NCI-H510A treated with DMSO at 0.1 percent for 48 hours (cell line): Measurements from ENCODE around the gene PJVK.
"Not testable (repeated sequence)": the region's sequence is repeated elsewhere in the genome, so short reads cannot be mapped to it uniquely, and the experiment has no call there.

Experiments
- DNase-seq: peaks from one replicate; lab custom pipeline; 2025; lab: John Stamatoyannopoulos, UW

The PJVK gene

DNA sequence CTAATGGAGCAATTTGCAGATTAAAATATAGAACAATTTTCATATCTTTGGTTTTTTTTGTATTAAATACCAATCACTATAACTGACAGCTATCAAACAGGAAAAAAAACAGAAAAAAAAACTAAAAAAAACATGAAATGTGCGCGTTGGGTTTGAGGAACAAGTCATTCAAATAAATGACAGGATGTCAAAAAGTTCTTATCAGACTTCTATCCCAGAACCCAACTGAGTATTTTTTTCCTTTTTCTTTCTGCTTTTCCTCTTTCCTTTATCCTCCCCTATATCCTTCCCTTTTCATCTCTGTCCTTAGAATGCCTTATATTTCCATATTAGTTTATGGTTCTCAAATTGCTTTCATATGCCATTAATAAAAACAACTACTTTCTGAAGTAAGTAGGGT is 14.5 kb upstream of the PJVK start:
- no peak for DNase-seq

DNA sequence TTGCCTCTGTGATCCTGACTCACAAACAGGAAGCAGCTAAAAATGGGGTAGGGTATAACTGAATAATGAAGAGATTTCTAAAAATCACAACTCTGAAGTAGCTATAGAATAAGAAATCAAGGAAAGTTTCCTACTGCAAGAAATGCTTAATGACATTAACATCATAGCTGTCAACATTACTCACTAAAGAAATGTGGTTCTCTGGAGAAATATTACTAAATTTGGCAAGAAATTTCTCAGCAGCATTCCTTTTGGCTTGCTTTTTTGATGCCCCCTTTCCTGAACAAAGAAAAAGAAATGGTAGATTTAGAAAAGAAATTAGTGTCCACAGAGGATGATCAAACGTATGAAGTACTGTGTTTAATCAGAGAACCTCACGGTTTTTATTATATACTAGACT is 9.8 kb upstream of the PJVK start:
- DNase-seq: no peak

DNA sequence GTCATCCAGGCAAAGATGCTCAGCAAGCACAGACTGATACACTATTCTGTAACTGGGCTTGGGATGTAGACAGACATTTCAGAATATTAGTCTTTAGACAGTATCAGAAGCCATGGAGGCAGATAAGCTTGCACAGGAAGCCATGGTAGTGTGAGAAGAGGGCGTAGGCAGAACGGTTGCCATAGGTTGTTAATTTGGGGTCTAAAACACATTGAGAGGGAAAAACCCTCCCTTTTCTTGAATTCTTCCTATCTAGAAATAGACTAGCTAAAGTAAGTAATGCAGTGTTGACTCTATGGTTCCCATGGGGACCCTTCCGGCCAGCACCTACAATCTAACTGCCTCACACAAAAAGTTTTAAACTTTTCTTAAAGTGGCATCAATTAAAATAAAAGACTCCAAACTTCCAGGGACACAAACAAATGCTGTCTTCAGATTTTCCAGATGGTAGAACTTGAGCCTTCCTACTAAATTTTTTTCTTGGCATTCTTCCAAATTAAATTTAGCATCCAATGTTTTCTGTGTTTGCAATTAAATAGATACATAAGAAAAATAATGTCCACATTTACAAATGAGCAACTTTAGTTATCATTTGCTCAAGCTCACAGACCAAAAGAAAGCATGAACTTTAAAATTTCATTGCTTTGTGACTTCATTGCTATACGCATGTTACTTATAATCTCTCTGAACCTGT is 2.1 kb upstream of the PJVK start:
- DNase-seq: no peak

DNA sequence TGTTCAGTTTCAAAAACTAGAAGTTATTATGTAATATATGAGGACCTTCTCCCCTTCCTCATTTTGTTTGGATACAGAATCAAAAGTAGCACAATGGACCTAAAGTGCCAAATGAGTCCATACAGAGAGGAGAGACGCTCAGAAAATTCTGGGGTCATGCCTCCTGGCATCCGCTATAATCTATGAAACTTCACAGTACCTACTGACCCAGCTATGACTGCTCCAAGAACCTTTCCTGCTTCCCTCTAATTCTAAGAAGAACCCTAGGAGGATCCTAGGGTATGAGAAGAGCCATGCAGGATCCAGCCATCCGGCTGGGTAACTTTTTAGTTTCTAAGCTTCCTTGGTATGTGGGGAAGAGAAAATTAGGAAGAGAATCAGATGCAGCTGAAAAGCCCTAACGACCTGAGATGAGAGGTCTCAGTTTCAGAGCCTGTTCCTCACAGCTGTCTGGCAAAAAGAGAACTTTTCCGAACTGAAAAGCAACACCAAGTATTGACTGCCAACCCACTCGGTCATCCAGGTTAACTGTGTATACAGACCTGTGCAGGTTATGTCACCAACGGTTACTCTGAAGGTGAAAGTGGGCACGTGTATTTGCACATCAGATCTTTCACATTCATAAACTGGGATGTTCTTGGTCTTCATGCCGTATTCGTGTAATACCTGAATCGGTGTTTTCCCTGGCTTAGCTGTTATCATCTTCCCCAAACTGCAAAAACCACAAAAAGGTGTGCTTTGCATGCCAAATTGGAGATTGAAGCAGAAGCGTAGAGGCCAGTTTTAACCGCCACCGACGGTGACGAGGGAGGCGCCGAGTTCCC is 1.3 kb upstream of the PJVK start:
- no peak for DNase-seq

DNA sequence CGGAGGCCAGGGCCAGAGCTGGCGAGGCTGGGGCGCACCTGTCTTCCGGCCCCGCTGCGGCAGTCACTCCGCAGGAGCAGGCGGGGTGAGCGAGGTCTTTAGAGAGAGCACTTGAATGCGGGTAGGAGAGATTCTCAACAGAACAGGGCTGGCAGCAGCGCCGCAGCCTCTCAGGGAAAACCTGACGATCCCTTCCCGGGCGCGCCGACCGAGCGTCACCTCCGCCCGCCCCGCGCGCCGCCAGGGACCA is 729 bp upstream of the PJVK start:
- DNase-seq: peak; percentile 98

DNA sequence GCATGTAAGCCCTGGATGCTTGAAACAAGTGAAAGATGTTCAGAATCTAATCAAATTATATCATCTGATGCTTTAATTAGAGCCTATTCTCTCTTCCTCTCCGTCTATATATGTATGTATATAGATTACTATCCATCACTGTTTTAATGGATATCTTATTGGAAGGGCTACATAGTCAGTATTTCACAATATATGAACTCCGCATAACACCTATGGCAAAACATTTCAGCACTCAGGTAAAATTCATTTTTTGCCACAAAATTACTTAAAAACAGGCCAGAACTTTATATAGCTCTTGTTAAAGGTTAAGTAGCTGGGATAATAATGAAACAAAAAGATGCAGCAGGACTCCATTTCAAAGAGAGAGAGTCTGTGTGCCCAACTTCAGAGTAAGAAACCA is 1.2 kb downstream of the PJVK start:
- peak; percentile 69 for DNase-seq

DNA sequence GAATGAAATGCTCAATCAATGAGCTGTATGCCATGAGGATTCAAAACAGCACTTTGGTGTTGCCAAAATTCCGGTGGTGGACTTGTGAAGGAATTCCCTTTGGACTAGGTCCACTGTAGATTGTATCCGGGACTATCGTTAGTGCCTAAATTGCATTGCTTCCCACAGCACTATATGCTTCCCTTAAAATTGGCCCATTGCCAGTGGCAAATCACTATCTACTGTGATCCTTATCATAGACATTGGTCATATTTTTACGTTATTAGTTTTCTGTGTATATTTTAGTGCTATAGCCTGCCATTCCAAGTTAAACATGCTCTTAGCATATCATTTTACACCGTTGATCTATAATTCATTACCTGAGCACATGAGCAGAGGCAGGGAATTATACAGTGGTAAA is 1.7 kb downstream of the PJVK start:
- DNase-seq: no peak

DNA sequence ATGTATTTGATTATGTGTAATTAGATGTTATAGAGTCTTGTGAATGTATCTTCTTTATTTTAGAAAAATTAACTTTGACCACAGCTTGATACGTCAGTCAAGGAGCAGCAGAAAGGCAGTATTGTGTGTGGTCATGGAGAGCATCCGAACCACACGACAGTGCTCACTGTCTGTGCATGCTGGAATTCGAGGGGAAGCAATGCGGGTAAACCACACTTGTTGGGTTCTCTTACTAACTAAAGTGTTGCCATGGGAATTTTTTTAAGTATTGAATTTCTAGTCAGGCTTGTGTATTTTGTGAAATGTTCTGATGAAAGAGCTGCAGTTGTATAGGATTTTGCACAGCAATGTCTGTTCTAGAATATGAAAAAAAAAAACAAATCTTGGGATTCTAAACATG is 4.8 kb downstream of the PJVK start:
- no peak for DNase-seq

DNA sequence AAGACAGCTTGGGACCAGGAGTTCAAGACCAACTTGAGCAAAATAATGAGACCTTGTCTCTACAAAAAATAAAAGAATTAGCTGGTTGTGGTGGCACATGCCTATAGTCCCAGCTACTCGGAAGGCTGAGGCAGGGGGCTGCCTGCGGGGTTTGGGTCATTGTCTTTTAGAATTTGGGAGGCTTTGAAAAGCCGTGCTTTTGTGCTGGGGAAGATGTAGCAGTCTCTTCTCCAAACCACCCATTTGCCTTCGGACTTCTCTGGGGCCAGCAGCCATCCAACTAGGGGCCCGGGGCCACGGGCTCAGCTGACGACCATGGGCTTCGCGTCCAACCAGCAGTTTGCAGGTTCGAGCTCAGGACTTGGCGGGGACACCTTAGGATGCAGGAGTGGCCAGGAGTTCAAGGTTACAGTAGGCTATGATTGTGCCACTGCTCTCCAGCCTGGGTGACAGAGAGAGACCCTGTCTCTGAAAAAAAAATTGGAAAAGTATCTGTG is 6.3 kb downstream of the PJVK start:
- no peak for DNase-seq

DNA sequence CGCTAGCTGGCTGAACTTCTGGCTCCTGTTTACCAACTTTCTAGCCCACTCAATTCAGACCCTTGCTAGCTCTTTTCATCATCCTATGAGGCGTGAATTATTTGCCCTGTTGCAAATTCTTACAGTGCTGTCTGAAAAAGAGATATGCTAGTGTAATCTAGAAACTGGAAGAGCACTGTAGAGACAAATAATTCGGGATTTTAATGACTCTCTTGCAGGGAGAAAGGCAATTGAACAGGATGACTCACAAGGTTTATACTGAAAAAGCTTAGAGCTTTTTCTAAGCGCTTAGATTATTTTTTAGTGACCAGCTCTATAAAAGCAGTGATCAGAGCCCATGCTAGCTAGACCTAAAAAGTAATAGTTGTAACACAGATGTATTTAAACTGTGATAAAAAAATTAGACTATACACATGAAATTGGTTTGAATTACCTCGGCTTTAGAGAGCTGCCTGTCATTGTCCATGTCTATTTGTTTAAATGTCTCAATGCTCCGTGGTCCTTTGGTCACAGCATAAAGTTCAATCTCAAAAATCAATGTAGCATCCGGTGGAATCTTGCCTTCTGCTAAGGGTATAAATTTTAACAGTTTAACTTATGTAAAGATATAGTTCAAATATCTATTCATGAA is 18.2 kb downstream of the PJVK start:
- DNase-seq: no peak

DNA sequence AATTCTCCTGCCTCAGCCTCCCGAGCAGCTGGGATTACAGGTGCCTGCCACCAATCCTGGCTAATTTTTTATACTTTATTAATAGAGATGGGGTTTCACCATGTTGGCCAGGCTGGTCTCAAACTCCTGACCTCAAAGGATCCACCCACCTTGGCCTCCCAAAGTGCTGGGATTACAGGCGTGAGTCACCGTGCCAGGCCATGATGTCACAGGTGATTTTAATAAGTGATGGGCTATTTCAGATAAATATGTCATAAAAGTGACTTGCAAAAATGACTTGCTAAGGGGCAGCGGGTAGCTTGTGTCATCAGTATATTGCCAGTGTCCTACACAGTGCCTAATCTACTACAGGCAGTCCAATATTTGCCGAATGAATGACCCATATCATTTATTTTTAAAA is 20.1 kb downstream of the PJVK start:
- DNase-seq: not testable (repeated sequence)

DNA sequence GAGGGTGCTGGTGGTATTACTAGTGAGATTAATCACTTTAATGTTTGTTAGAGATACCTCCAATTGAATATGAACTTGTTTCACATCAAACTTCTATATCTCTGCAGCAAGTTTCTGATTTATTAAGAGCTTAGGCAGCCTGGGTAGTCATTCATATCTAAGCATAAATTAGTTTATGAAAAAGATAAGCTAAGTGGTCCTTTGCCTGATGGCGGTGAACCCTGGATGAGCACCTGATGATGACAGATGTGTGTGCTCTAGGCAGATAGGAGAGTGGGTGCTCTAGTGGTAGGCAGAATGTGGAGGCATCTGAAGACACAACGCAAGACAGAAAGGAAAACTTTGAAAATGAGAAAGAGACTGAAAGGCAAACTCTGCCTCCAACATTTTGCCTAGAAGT is 22.2 kb downstream of the PJVK start:
- no peak for DNase-seq

DNA sequence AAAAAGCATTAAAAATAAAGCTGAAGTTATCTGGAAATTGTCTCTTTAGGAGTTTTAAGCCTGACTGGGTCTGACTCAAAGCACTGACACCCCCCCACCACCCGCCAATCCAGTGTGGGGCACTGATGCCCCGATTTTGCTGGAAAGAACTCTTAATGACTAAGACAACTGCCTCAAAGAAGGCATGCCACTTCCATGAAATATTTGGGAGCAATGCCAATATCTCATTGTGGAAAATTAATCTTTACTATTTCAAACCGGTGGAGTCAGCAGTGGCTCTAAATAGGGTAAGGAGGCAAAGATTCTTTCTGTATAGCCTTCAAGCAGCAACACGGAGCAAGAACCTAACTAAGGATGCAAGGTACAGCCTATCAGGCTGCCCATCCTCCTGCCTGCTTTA is 22.8 kb downstream of the PJVK start:
- DNase-seq: no peak

DNA sequence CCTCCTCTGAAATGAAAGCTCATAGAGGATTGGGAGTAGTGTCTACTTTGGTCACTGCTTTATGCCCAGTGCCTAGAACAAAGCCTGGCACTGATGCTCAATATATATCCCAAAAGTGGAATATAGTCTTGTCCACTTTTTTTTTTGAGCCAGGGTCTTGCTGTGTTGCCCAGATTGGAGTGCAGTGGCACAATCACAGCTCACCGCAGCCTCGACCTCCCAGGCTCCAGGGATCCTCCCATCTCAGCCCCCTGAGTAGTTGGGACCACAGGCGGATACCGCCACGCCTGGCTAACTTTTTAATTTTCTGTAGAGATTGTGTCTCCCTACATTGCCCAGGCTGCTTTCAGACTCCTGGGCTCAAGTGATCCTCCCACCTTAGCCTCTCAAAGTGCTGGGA is 23.4 kb downstream of the PJVK start:
- no peak for DNase-seq

DNA sequence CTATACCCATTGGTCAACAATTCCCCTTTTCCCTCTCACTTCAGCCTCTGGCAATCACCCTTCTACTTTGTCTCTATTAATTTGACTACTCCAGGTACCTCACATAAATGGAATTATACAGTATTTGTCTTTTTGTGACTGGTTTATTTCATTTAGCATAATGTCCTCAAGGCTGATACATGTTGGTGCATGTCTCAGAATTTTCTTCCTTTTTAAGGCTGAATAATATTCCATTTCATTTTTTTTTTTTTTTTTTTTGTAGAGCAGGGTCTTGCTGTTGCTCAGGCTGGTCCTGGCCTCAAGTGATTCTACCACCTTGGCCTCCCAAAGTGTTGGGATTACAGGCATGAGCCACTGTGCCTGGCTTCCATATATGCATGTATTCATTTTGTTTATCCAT is 25.3 kb downstream of the PJVK start:
- peak; percentile 39 for DNase-seq

DNA sequence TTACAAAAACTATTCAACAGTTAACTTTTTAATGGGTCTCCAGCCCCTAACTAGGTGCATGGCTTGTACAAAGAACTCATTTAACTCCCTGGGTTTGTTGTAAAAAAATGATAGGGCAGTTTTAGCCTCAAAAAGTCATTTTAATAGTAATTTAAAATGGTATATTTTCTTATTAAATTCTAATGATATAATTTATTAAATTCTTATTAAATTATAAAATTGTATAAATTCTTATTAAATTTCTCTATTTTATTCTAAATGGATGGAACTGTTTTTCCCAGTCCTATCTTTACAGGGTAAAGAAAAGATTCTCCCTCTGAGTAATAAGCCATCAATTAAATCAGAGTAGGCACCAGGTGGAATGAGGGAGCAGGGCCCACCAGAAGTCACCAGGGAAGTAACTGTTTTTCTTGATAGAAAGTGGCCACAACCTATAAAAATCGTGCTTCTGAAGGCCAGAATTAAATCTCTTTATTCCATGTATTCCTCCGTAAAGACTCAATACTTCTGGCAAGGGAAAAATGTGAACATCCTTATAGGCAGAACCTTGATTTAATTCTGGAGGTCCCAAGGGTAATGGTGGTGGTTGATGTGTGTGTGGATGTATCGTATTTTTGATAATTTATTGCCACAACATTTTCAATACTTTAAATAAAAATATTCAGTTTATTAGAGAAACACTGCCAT is 26.4 kb downstream of the PJVK start:
- peak; percentile 73 for DNase-seq

DNA sequence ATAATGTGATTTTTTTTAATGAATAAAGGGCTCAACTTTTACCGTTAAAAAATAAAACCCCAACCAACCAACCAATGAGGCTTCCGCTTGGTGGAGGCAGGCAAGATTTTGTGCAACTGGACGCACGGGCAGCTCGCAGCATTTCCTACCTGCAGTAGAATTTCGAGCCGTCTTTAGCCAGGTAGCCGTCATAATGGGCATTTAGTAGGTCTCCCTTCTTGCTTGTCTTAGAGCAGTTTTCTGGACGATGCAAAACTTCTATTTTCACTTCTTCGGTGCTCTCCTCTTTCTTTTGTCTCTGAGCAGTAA is 26.9 kb downstream of the PJVK start:
- DNase-seq: peak; percentile 93

DNA sequence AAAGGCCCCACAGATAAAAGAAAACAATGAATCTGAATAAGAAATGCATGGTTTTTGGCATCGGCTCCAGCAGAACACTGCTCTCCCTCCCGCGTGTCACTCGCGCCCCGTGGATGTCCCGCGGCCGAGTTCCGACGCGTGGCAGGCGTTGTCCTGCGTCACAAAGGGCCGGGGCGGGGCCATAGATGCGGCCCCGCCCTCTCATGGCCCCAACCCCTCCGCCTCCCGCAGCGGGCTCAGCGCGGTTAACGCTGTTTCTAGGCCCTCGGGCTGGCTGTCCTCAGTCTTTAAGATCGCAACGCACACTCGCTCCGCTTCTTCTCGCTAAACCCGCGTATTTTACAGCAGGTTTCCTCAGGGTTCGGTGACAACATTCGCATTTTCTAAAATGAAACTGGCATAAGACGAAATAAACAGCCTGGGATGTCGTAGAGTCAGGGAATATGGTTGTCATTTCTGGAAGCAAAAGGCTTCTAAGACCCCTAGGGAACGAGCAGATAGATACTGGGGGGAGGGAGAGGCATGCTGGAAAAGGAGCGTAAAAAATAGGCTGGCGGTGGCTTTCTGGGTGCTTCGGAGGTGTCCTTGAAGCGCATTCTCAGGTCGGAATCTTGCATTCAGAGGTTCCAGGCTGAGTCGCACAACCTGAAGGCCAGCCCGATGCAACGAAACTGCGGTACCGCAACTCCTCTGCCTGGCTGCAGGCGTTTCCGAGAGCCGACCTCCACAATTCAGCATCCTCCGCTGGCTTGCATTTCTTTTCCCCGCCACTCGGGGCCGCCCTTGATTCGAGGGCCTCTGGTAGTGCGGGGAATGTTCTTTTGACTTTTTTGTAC is 27.5 kb downstream of the PJVK start, which contains the start of gene FKBP7:
TSS of gene FKBP7 (minus strand) at position 162 of the 836 bp plus-strand sequence. CDS start at position 61, 101 bp downstream.
- DNase-seq: peak; percentile 99

DNA sequence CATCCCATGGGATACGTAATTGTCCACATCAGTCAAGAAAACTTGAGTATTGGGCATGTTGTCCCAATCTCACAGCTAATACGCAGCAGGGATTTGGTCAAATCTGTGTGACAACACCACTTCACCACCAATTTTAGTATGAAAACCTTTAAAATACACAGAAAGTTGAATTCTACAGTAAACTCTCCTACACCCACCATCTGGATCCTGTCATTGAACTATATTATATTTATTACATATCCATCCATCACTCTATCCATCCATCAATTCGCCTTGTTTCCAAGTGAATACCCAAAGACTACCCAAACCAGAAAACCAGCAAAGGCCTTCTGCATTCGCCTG is 28.1 kb downstream of the PJVK start:
- peak; percentile 88 for DNase-seq

DNA sequence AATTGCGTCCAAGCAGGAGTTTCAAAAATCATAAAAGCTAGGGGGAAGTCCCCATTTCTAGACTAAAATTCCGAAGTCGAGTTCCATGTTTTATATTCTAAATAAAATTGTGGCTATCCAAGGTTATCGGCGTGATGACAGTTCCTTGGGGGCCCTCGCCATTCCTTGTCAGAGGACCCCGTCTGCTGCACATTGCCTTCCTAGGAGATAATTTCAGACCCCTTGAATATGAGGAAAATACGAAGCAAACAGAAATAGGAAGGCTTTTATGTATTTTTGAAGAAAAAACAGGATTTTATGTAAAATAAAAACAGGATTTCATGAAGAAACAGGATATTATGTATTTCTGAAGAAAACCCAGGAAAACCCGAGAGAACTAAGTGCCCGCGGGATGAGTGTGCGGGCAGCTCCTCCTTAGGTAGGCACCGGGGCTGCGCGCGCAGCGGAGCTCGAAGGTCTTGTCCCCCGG is 28.6 kb downstream of the PJVK start:
- DNase-seq: peak; percentile 72

DNA sequence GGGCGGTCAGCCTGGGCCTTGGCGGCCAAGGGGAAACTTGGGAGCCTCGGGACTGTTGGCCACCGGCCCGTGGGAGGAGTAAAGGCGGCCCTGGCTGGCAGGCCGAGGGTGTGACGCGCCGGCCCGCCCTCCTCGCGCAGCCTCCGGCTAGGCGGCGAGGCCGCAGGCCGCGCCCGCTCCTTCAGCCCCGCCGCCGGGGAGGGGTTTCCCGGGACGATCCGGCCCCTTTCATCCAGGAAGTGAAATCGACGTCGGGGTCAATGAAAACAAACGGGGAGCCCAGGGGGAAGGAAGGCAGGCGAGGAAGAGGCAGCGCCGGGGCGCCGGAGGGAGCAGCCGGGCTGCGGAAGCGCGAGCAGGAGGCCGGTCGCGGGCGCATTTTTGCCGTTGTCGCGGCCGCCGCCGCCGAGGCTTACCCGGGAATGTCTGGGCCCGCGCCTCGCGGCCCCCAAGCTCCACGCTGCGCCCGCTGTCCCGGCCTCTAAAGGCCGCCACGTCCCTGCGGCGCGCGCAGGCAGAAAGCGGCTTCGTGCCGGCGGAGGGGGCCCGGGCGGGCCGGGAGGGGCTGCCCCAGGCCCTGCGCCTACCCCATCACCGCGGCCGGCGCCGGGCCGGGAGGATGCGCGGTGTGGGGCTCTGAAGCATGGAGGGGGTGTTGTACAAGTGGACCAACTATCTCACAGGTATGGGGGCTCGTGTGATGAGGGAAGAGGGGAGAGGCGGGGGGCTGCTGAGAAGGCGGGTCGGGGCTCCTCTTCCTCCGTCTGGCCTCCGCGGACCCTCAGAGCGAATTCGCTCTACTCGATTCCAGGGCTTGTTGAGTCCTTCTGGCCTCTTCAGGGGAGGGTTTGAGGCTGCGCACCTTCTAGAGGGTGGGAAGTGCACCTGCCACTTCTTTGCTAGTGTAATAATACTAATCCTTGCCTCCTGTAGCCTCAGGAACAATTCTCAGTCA is 29.3 kb downstream of the PJVK start, which contains the start of gene PLEKHA3:
TSS of gene PLEKHA3 (plus strand) at position 231 of the 955 bp plus-strand sequence. CDS start at position 644, 413 bp downstream.
- DNase-seq: peak; percentile 99
